ENCODE data around the gene PRPF19.

Gene PRPF19

GRCh38 chr11:60844045-60844869 lies 62.1 kb downstream of the PRPF19 start:
- DNase-seq (ENCODE audit: low read depth, low spot score): no peak

- DNase-seq (ENCODE audit: low read depth, low spot score): no peak
Observed at GRCh38 chr11:60842668-60843600, 63.5 kb downstream of the PRPF19 start.

GRCh38 chr11:60841797-60842667 lies 64.4 kb downstream of the PRPF19 start, which contains the start of gene CCDC86:
Gene CCDC86, plus strand, starts transcription at chr11:60842113. Its CDS starts 12 bp downstream, at chr11:60842125.
- DNase-seq (ENCODE audit: low read depth, low spot score): peak; percentile 98
